CD4-positive, alpha-beta T cell (primary cell): ENCODE results near the gene SPATC1L. TPM values are rescaled to one million over a fixed set of nuclear protein-coding genes. Genes with fewer than 3 reads are reported as not detected.

Experiments used
- ATAC-seq: fragments of 200-7000 bp; cut with Tn5 transposase; one replicate; pipeline ENCODE4 v1.10.0; 2022; ENCODE audit warnings: mild to moderate bottlenecking; ENCODE audit not compliant: poor library complexity
- CTCF ChIA-PET: fragments of 350-600 bp; sonication (Branson Sonifier 250); formaldehyde crosslinking; loops from one replicate; lab custom pipeline; 2021; ENCODE audit warnings: antibody characterized with exemption, inconsistent platforms; lab: Charles Lee
- POLR2A ChIA-PET: fragments of 350-600 bp; sonication (Branson Sonifier 250); formaldehyde crosslinking; loops from one replicate; lab custom pipeline; 2021; ENCODE audit warnings: antibody characterized with exemption, inconsistent platforms; lab: Charles Lee
- DNase-seq, 14 experiments: peaks; one replicate each; pipeline ENCODE4 v3.0.0-alpha.2; 2013 to 2020; ENCODE audit warnings: mixed read lengths in 2 of 14
- H3K27ac ChIP-seq, 2 donors: one replicate each; pipeline versions ENCODE4 v1.5.1 to v1.7.0; 2013; ENCODE audit warnings: low read length in 2 of 2, low read depth in 1 of 2, mild to moderate bottlenecking in 1 of 2
- H3K27me3 ChIP-seq, 2 experiments: 1 replicate in 1 of 2; 2 replicates in 1 of 2; pipeline versions ENCODE4 v1.6.1 to v1.7.0; 2013; ENCODE audit warnings: low read length in 2 of 2, control low read depth in 1 of 2, mild to moderate bottlenecking in 1 of 2, moderate library complexity in 1 of 2; ENCODE audit not compliant: insufficient read depth in 2 of 2, control insufficient read depth in 1 of 2
- H3K36me3 ChIP-seq: one replicate; pipeline ENCODE4 v1.6.1; 2013; ENCODE audit warnings: low read length, control low read depth; ENCODE audit not compliant: insufficient read depth
- H3K4me1 ChIP-seq: one replicate; pipeline ENCODE4 v1.6.1; 2013; ENCODE audit warnings: low read length, control low read depth; ENCODE audit not compliant: insufficient read depth
- H3K4me3 ChIP-seq: one replicate; pipeline ENCODE4 v1.5.1; 2013; ENCODE audit warnings: mild to moderate bottlenecking, low read length, moderate library complexity
- H3K9me3 ChIP-seq, 2 experiments: 1 replicate in 1 of 2; 2 replicates in 1 of 2; pipeline versions ENCODE4 v1.6.1 to v1.7.0; 2013; ENCODE audit warnings: low read length in 2 of 2, mild to moderate bottlenecking in 2 of 2, control low read depth in 1 of 2, moderate library complexity in 1 of 2; ENCODE audit not compliant: control insufficient read depth in 1 of 2, insufficient read depth in 1 of 2
- H3K27ac Mint-ChIP-seq: one replicate; pipeline ENCODE4 v1.8.0; 2020; ENCODE audit warnings: mixed read lengths
- H3K27me3 Mint-ChIP-seq: one replicate; pipeline ENCODE4 v1.8.0; 2021; ENCODE audit warnings: mixed read lengths
- H3K36me3 Mint-ChIP-seq: one replicate; pipeline ENCODE4 v1.8.0; 2021; ENCODE audit warnings: low read depth, mixed read lengths
- H3K4me1 Mint-ChIP-seq: one replicate; pipeline ENCODE4 v1.8.0; 2021; ENCODE audit warnings: low read depth, mixed read lengths
- H3K4me3 Mint-ChIP-seq: one replicate; pipeline ENCODE4 v1.8.0; 2020; ENCODE audit warnings: mild to moderate bottlenecking, mixed read lengths
- H3K9me3 Mint-ChIP-seq: one replicate; pipeline ENCODE4 v1.8.0; 2020; ENCODE audit warnings: mixed read lengths
- CTCF ChIP-seq: fragments of 200-600 bp; IDR thresholded peaks from one replicate; pipeline ENCODE4 v1.8.0; 2022; ENCODE audit warnings: antibody characterized with exemption, mild to moderate bottlenecking
- intact Hi-C, 2 experiments: fragments of 100-400 bp; cut with DNase I in 1 of 2; cut with micrococcal nuclease in 1 of 2; formaldehyde crosslinking; loops; one replicate each; pipeline versions ENCODE4 v1.15.1 to v1.9.0; 2023 to 2025; cut with DNase I, micrococcal nuclease
- total RNA-seq, 174 experiments: library from RNA in 2 of 174; stranded (reverse) in 2 of 174; gene quantifications; one replicate each; pipeline ENCODE4 v1.2.3 and lab custom pipeline; 2021 to 2026

The SPATC1L gene
- total RNA-seq, 2 experiments from 2014 or later, result 2.8 to 3.0 TPM

GRCh38 chr21:46158666-46159300, 25.5 kb downstream of the SPATC1L start:
- Mint-ChIP-seq H3K4me3 (no peak overlapping the region), H3K36me3 (no peaks in the 10 kb centered on the region), H3K9me3 (no peaks in the 10 kb centered on the region), H3K27me3 (no peaks in the 10 kb centered on the region), H3K4me1 (no peaks in the 10 kb centered on the region), H3K27ac (no peak overlapping the region)
- peaks cover 0 to 12% of the 10 kb centered on the region in 2 experiments for H3K9me3 ChIP-seq
- H3K27me3 ChIP-seq, result no peaks in the 10 kb centered on the region
- H3K27ac ChIP-seq, result no peak overlapping the region
- ChIA-PET CTCF (no interaction called here), POLR2A (no interaction called here)
- H3K4me1 ChIP-seq, result no peaks in the 10 kb centered on the region
- no peaks in the 10 kb centered on the region for H3K36me3 ChIP-seq
- no peak for ATAC-seq
- TF ChIP-seq CTCF, result no peak
- H3K4me3 ChIP-seq, result no peak overlapping the region
- intact Hi-C loops, result no loop called here
- peak in 2 of 14 experiments; percentile 2 to 16 for DNase-seq

GRCh38 chr21:46157987-46158451, 26.2 kb downstream of the SPATC1L start:
- no peaks in the 10 kb centered on the region for H3K27me3 Mint-ChIP-seq
- Histone ChIP-seq H3K27me3 (no peaks in the 10 kb centered on the region), H3K4me3 (no peak overlapping the region), H3K4me1 (peaks cover 6% of the 10 kb centered on the region), H3K9me3 (peaks cover 0 to 12% of the 10 kb centered on the region in 2 experiments), H3K36me3 (no peaks in the 10 kb centered on the region), H3K27ac (no peak overlapping the region)
- no peak for TF ChIP-seq CTCF
- ATAC-seq (no peak), DNase-seq (peak in 2 of 14 experiments; percentile 4 to 10)
- POLR2A ChIA-PET, result no interaction called here
- CTCF ChIA-PET, result no interaction called here
- intact Hi-C loops, result no loop called here
- H3K9me3 Mint-ChIP-seq, result no peaks in the 10 kb centered on the region
- no peaks in the 10 kb centered on the region for H3K4me1 Mint-ChIP-seq
- no peaks in the 10 kb centered on the region for H3K36me3 Mint-ChIP-seq
- H3K4me3 Mint-ChIP-seq, result no peak overlapping the region
- H3K27ac Mint-ChIP-seq, result no peak overlapping the region

- POLR2A ChIA-PET, result no interaction called here
Observed at GRCh38 chr21:46157396-46157986, 26.8 kb downstream of the SPATC1L start.

More at GRCh38 chr21:46157396-46157986, 26.8 kb downstream of the SPATC1L start:
- intact Hi-C loops, result no loop called here
- no peak for ATAC-seq
- CTCF ChIA-PET, result no interaction called here
- Mint-ChIP-seq H3K9me3 (no peaks in the 10 kb centered on the region), H3K36me3 (no peaks in the 10 kb centered on the region), H3K27ac (no peak overlapping the region), H3K4me3 (no peak overlapping the region), H3K27me3 (no peaks in the 10 kb centered on the region), H3K4me1 (no peaks in the 10 kb centered on the region)
- peak in 2 of 14 experiments; percentile 3 to 16 for DNase-seq
- H3K4me3 ChIP-seq, result no peak overlapping the region
- no peak overlapping the region for H3K27ac ChIP-seq
- H3K9me3 ChIP-seq, result peaks cover 0 to 12% of the 10 kb centered on the region in 2 experiments
- H3K27me3 ChIP-seq, result no peaks in the 10 kb centered on the region
- H3K4me1 ChIP-seq, result peaks cover 7% of the 10 kb centered on the region
- H3K36me3 ChIP-seq, result no peaks in the 10 kb centered on the region
- TF ChIP-seq CTCF, result no peak
